Measurements from ENCODE around the gene KCNS1. TPM values are rescaled to one million over a fixed set of nuclear protein-coding genes. Genes with fewer than 3 reads are reported as not detected.
A peak's percentile ranks its signal among the peaks of the same experiment; 100 is the strongest.

Gene KCNS1
- total RNA-seq, 1 experiment from 2014 or later = not detected

GRCh38 chr20:45070932-45071632 is 29.8 kb downstream of the KCNS1 start:
- CTCF ChIA-PET = interaction anchor here (0.8 kb wide), 1 partner anchor 27 kb away, joined by 4 read pairs; no protein-coding TSS in a partner anchor
- Histone ChIP-seq H3K27ac (ENCODE audit: low read length) (no peak overlapping the region), H2AFZ (ENCODE audit: low read length) (no peak overlapping the region), H3F3A (ENCODE audit: low read length, unreplicated experiment) (no peaks in the 10 kb centered on the region), H3K4me2 (ENCODE audit: low read length) (no peak overlapping the region), H3K27me3 (ENCODE audit: low read length) (no peaks in the 10 kb centered on the region), H3K9ac (ENCODE audit: low read length) (no peak overlapping the region), H3K4me1 (ENCODE audit: insufficient read depth, low read length) (peaks cover 13% of the 10 kb centered on the region; the same call in 1 of the 2 replicates), H3K79me2 (ENCODE audit: low read length) (no peaks in the 10 kb centered on the region), H3K9me2 (replicated peaks; ENCODE audit: low read length) (no peaks in the 10 kb centered on the region), H4K20me1 (ENCODE audit: low read length) (no peaks in the 10 kb centered on the region), H3K36me3 (ENCODE audit: low read depth, low read length) (peaks cover 3% of the 10 kb centered on the region; the same call in 1 of the 2 replicates), H3K4me3 (ENCODE audit: low read length) (no peak overlapping the region), H3K9me3 (ENCODE audit: low read length) (no peaks in the 10 kb centered on the region)
- intact Hi-C loops (cut with micrococcal nuclease) = no loop called here
- POLR2A ChIA-PET (ENCODE audit: unreplicated experiment) = interaction anchor here (0.6 kb wide), 1 partner anchor 201 kb away, joined by 4 read pairs; no protein-coding TSS in a partner anchor
- no TSS peak for BruUV-seq (replicated peaks)
- TF ChIP-seq EZH2 (IDR thresholded peaks at IDR 0.05; ENCODE audit: low read length, unreplicated experiment) (no peak), EZH2phosphoT487 (IDR thresholded peaks at IDR 0.05; ENCODE audit: borderline replicate concordance, low read length) (no peak), CTCF (conservative IDR thresholded peaks at IDR 0.05; ENCODE audit: low read depth, low read length) (no peak)
- DNase-seq (peak; percentile 29), ATAC-seq (peak; percentile 24; the same call in 1 of the 2 replicates)

GRCh38 chr20:45069261-45069660 is 31.7 kb downstream of the KCNS1 start:
- ATAC-seq (no peak), DNase-seq (no peak)
- H3K36me3 ChIP-seq (ENCODE audit: low read depth, low read length) = no peaks in the 10 kb centered on the region; the same call in 1 of the 2 replicates
- H3F3A ChIP-seq (ENCODE audit: low read length, unreplicated experiment) = no peaks in the 10 kb centered on the region
- intact Hi-C loops (cut with micrococcal nuclease) = no loop called here
- POLR2A ChIA-PET (ENCODE audit: unreplicated experiment) = no interaction called here
- no peak overlapping the region for H3K4me2 ChIP-seq (ENCODE audit: low read length)
- no peak overlapping the region for H3K27ac ChIP-seq (ENCODE audit: low read length)
- no peaks in the 10 kb centered on the region for H3K9me2 ChIP-seq (replicated peaks; ENCODE audit: low read length)
- no peaks in the 10 kb centered on the region for H3K27me3 ChIP-seq (ENCODE audit: low read length)
- H3K4me3 ChIP-seq (ENCODE audit: low read length) = no peak overlapping the region
- peaks cover 10% of the 10 kb centered on the region for H3K79me2 ChIP-seq (ENCODE audit: low read length)
- no peak overlapping the region for H3K9ac ChIP-seq (ENCODE audit: low read length)
- peaks cover 21% of the 10 kb centered on the region for H3K4me1 ChIP-seq (ENCODE audit: insufficient read depth, low read length)
- CTCF ChIA-PET = no interaction called here
- BruUV-seq (replicated peaks) = no TSS peak
- no peaks in the 10 kb centered on the region for H4K20me1 ChIP-seq (ENCODE audit: low read length)
- H2AFZ ChIP-seq (ENCODE audit: low read length) = no peak overlapping the region
- TF ChIP-seq EZH2phosphoT487 (IDR thresholded peaks at IDR 0.05; ENCODE audit: borderline replicate concordance, low read length) (no peak), EZH2 (IDR thresholded peaks at IDR 0.05; ENCODE audit: low read length, unreplicated experiment) (no peak), CTCF (conservative IDR thresholded peaks at IDR 0.05; ENCODE audit: low read depth, low read length) (no peak)
- no peaks in the 10 kb centered on the region for H3K9me3 ChIP-seq (ENCODE audit: low read length)

- ChIA-PET CTCF (no interaction called here), POLR2A (ENCODE audit: unreplicated experiment) (no interaction called here)
- Histone ChIP-seq H3K4me1 (ENCODE audit: insufficient read depth, low read length) (peaks cover 21% of the 10 kb centered on the region), H3K9ac (ENCODE audit: low read length) (no peak overlapping the region), H3K27ac (ENCODE audit: low read length) (no peak overlapping the region), H3K36me3 (ENCODE audit: low read depth, low read length) (no peaks in the 10 kb centered on the region; the same call in 1 of the 2 replicates), H3K4me3 (ENCODE audit: low read length) (no peak overlapping the region), H3F3A (ENCODE audit: low read length, unreplicated experiment) (no peaks in the 10 kb centered on the region), H3K4me2 (ENCODE audit: low read length) (no peak overlapping the region), H3K79me2 (ENCODE audit: low read length) (peaks cover 16% of the 10 kb centered on the region), H3K27me3 (ENCODE audit: low read length) (no peaks in the 10 kb centered on the region), H4K20me1 (ENCODE audit: low read length) (no peaks in the 10 kb centered on the region), H3K9me3 (ENCODE audit: low read length) (no peaks in the 10 kb centered on the region), H3K9me2 (replicated peaks; ENCODE audit: low read length) (no peaks in the 10 kb centered on the region), H2AFZ (ENCODE audit: low read length) (no peak overlapping the region)
- no TSS peak for BruUV-seq (replicated peaks)
- DNase-seq = peak; percentile 6
- ATAC-seq = no peak
- TF ChIP-seq CTCF (conservative IDR thresholded peaks at IDR 0.05; ENCODE audit: low read depth, low read length) = no peak
- no peak for TF ChIP-seq EZH2 (IDR thresholded peaks at IDR 0.05; ENCODE audit: low read length, unreplicated experiment)
- no peak for TF ChIP-seq EZH2phosphoT487 (IDR thresholded peaks at IDR 0.05; ENCODE audit: borderline replicate concordance, low read length)
- intact Hi-C loops (cut with micrococcal nuclease) = no loop called here
These were observed 33.4 kb downstream of the KCNS1 start for GRCh38 chr20:45067558-45067957.
